GM12878 (cell line): ENCODE data around the gene ABHD6. TPM values are rescaled to one million over a fixed set of nuclear protein-coding genes. Genes with fewer than 3 reads are reported as not detected.
A peak's percentile ranks its signal among the peaks of the same experiment; 100 is the strongest.

Experiments used
- ASH2L ChIP-seq: fragments of 300-600, 200-600 bp; sonication (generic); IDR thresholded peaks from 2 replicates; pipeline ENCODE4 v1.6.1; 2017; ENCODE audit warnings: low read depth, mild to moderate bottlenecking, borderline replicate concordance
- ATF7 ChIP-seq: fragments of 450-650 bp; IDR thresholded peaks from 2 replicates; pipeline ENCODE4 v1.6.1; 2016; ENCODE audit warnings: low read depth, mild to moderate bottlenecking
- BACH1 ChIP-seq: fragments of 450-650 bp; IDR thresholded peaks from 2 replicates; pipeline ENCODE4 v1.6.1; 2017; ENCODE audit warnings: mild to moderate bottlenecking, borderline replicate concordance
- CBX5 ChIP-seq: sonication (generic); IDR thresholded peaks from 2 replicates; pipeline ENCODE4 v1.6.1; 2016; ENCODE audit warnings: low read depth, moderate library complexity, mild to moderate bottlenecking, inconsistent platforms
- CREB1 ChIP-seq: IDR thresholded peaks from 2 replicates; pipeline ENCODE4 v1.6.1; 2012; ENCODE audit warnings: low read depth, mild to moderate bottlenecking, inconsistent platforms
- E2F4 ChIP-seq: IDR thresholded peaks from 2 replicates; pipeline ENCODE4 v1.6.1; 2012; ENCODE audit warnings: low read depth, low read length, improper control_type of control experiment
- EED ChIP-seq: sonication (generic); IDR thresholded peaks from 2 replicates; pipeline ENCODE4 v1.6.1; 2016; ENCODE audit warnings: antibody characterized with exemption, low read depth
- GABPA ChIP-seq: IDR thresholded peaks from 2 replicates; pipeline ENCODE4 v1.6.1; 2014; ENCODE audit warnings: antibody characterized with exemption, low read depth, mild to moderate bottlenecking, inconsistent platforms
- IRF4 ChIP-seq: IDR thresholded peaks from 2 replicates; pipeline ENCODE4 v1.6.1; 2011; ENCODE audit warnings: low read depth, low read length
- MLLT1 ChIP-seq: fragments of 450-650 bp; IDR thresholded peaks from 2 replicates; pipeline ENCODE4 v1.6.1; 2016; ENCODE audit warnings: mild to moderate bottlenecking
- NFYA ChIP-seq: IDR thresholded peaks from 2 replicates; pipeline ENCODE4 v1.6.1; 2011; ENCODE audit warnings: low read depth, mild to moderate bottlenecking, low read length, improper control_type of control experiment, borderline replicate concordance
- REST ChIP-seq: IDR thresholded peaks from 2 replicates; pipeline ENCODE4 v1.6.1; 2012; ENCODE audit warnings: mild to moderate bottlenecking, low read depth, low read length
- SMAD5 ChIP-seq: IDR thresholded peaks from 2 replicates; pipeline ENCODE4 v1.6.1; 2016; ENCODE audit warnings: antibody characterized with exemption, low read depth
- SMC3 ChIP-seq: IDR thresholded peaks from 2 replicates; pipeline ENCODE4 v1.6.1; 2011; ENCODE audit warnings: low read length, improper control_type of control experiment, borderline replicate concordance
- SPI1 ChIP-seq: IDR thresholded peaks from 2 replicates; pipeline ENCODE4 v1.6.1; 2011; ENCODE audit warnings: low read depth, mild to moderate bottlenecking, low read length, moderate library complexity, borderline replicate concordance; ENCODE audit not compliant: insufficient read depth
- TAF1 ChIP-seq: IDR thresholded peaks from 2 replicates; pipeline ENCODE4 v1.6.1; 2011; ENCODE audit warnings: mild to moderate bottlenecking, low read depth, low read length, borderline replicate concordance
- USF1 ChIP-seq: IDR thresholded peaks from 2 replicates; pipeline ENCODE4 v1.6.1; 2011; ENCODE audit warnings: borderline replicate concordance, low read depth, mild to moderate bottlenecking, moderate library complexity, mixed read lengths, low read length; ENCODE audit not compliant: insufficient read depth; ENCODE audit errors: extremely low read length
- WRNIP1 ChIP-seq: IDR thresholded peaks from 2 replicates; pipeline ENCODE4 v1.6.1; 2011; ENCODE audit warnings: low read depth, low read length, improper control_type of control experiment, borderline replicate concordance
- YBX1 ChIP-seq: fragments of 450-650 bp; IDR thresholded peaks from 2 replicates; pipeline ENCODE4 v1.6.1; 2016; ENCODE audit warnings: antibody characterized with exemption
- ZNF24 ChIP-seq: fragments of 450-650 bp; IDR thresholded peaks from 2 replicates; pipeline ENCODE4 v1.6.1; 2017; ENCODE audit warnings: antibody characterized with exemption, mild to moderate bottlenecking
- ZNF687 ChIP-seq: fragments of 450-650 bp; IDR thresholded peaks from 2 replicates; pipeline ENCODE4 v1.6.1; 2017; ENCODE audit warnings: mild to moderate bottlenecking, moderate library complexity
- polyA plus RNA-seq, 11 experiments: library from polyadenylated mRNA; depleted of rRNA in 4 of 11; unstranded in 6 of 11; stranded (reverse) in 5 of 11; fragments of >200 nt; fragmentation: Nextera tagmentation in 4 of 11; fragmentation: Illumina TruSeq in 1 of 11; extraction: Ambion mirVana in 4 of 11; extraction: Trizol in 1 of 11; gene quantifications; 1 replicate in 1 of 11; 2 replicates in 10 of 11; pipeline versions ENCODE4 v1.2.1 to v1.2.3, GENCODE V29; 2011 to 2016; ENCODE audit warnings: inconsistent platforms in 2 of 11, missing spikeins in 2 of 11, low read depth in 1 of 11
- total RNA-seq, 4 experiments: library from RNA; depleted of rRNA in 3 of 4; stranded (reverse); fragments of >200 nt in 3 of 4; fragmentation: Illumina TruSeq in 1 of 4; extraction: Trizol in 1 of 4; gene quantifications; 2 replicates each; pipeline versions ENCODE4 v1.2.1 to v1.2.3, GENCODE V29; 2013 to 2021

The ABHD6 gene
- total and polyA plus RNA-seq, 10 of the 15 experiments (the other 5 are each of a cell fraction or from before 2014, with no cell fraction given): 1.4 to 33.2 (median 3.2) TPM

GRCh38 chr3:58218904-58219303 lies 18.7 kb upstream of the ABHD6 start (continued):
- TF ChIP-seq REST (0 out of 2 replicates have a peak, but pooled peaks have one; percentile 11), MLLT1 (no peak), NFYA (no peak), ZNF24 (no peak), CBX5 (0 out of 2 replicates have a peak, but pooled peaks have one; percentile 57), IRF4 (peak; percentile 88), WRNIP1 (no peak), CREB1 (no peak), SMAD5 (no peak), TAF1 (no peak), BACH1 (no peak), ZNF687 (0 out of 2 replicates have a peak, but pooled peaks have one; percentile 45), YBX1 (no peak), USF1 (no peak), ATF7 (no peak), EED (peak; percentile 72), SPI1 (no peak; the same call in 1 of the 2 replicates), E2F4 (no peak), ASH2L (no peak), GABPA (0 out of 2 replicates have a peak, but pooled peaks have one; percentile 41), SMC3 (no peak)
